Measurements from ENCODE around the gene FGF4.

DNA sequence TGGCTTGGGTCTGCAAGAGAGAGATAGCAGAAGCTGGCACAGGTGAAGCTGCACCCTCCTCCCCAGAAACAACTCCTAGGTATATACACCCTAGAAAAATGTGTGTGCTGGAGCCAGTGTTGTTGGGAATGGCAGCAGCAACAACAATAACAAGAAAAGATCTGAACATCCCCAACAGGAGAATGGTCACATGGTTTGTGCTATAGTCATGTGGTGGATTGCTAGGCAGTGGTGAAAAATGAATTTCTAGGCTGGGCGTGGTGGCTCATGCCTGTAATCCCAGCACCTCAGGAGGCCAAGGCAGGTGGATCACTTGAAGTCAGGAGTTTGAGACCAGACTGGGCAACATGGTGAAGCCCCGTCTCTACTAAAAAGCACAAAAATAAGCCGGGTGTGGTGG, 40.3 kb downstream of the FGF4 start:
- TF ChIP-seq BCLAF1 (IDR thresholded peaks at IDR 0.05): no peak
- no peak for TF ChIP-seq YY1 (IDR thresholded peaks at IDR 0.05; ENCODE audit: low read depth, low read length)
- TF ChIP-seq NFIC (IDR thresholded peaks at IDR 0.05; ENCODE audit: low read depth, low read length): no peak
- no peak for TF ChIP-seq POLR2A (IDR thresholded peaks at IDR 0.05; ENCODE audit: low read depth, low read length)
- TF ChIP-seq, protein P1, sequence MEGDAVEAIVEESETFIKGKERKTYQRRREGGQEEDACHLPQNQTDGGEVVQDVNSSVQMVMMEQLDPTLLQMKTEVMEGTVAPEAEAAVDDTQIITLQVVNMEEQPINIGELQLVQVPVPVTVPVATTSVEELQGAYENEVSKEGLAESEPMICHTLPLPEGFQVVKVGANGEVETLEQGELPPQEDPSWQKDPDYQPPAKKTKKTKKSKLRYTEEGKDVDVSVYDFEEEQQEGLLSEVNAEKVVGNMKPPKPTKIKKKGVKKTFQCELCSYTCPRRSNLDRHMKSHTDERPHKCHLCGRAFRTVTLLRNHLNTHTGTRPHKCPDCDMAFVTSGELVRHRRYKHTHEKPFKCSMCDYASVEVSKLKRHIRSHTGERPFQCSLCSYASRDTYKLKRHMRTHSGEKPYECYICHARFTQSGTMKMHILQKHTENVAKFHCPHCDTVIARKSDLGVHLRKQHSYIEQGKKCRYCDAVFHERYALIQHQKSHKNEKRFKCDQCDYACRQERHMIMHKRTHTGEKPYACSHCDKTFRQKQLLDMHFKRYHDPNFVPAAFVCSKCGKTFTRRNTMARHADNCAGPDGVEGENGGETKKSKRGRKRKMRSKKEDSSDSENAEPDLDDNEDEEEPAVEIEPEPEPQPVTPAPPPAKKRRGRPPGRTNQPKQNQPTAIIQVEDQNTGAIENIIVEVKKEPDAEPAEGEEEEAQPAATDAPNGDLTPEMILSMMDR (IDR thresholded peaks at IDR 0.05 in 2 of 3, conservative IDR thresholded peaks at IDR 0.05 in 1 of 3; ENCODE audit: control insufficient read depth in 2 of 3, extremely low read depth in 1 of 3, insufficient read depth in 1 of 3, low read depth in 3 of 3, low read length in 3 of 3): no peak
- TF ChIP-seq NBN (IDR thresholded peaks at IDR 0.05): no peak
- TF ChIP-seq JUND (IDR thresholded peaks at IDR 0.05; ENCODE audit: low read depth, low read length): no peak

Measured in GM12878 (cell line).